Left ventricle myocardium inferior (tissue), 1 donor: ENCODE results near the gene RYR1. TPM values are rescaled to one million over a fixed set of nuclear protein-coding genes. Genes with fewer than 3 reads are reported as not detected.
"Not testable (repeated sequence)": the region's sequence is repeated elsewhere in the genome, so short reads cannot be mapped to it uniquely, and the experiment has no call there.

Experiments
- DNase-seq: peaks from one replicate; pipeline ENCODE4 v3.0.0-alpha.2; 2020
- H3K27ac ChIP-seq: fragments of 200-600 bp; replicated peaks from 2 replicates; pipeline ENCODE4 v1.8.0; 2021
- H3K27me3 ChIP-seq: fragments of 200-600 bp; 2 replicates; pipeline ENCODE4 v1.8.0; 2021; ENCODE audit warnings: low read depth
- H3K36me3 ChIP-seq: fragments of 200-600 bp; 2 replicates; pipeline ENCODE4 v1.8.0; 2021
- H3K4me1 ChIP-seq: fragments of 200-600 bp; 2 replicates; pipeline ENCODE4 v1.8.0; 2021
- H3K4me3 ChIP-seq: fragments of 200-600 bp; 2 replicates; pipeline ENCODE4 v1.8.0; 2021; ENCODE audit warnings: mild to moderate bottlenecking, moderate library complexity
- H3K9me3 ChIP-seq: fragments of 200-600 bp; replicated peaks from 2 replicates; pipeline ENCODE4 v1.8.0; 2021
- CTCF ChIP-seq: fragments of 200-600 bp; IDR thresholded peaks from 2 replicates; pipeline ENCODE4 v1.8.0; 2021; ENCODE audit warnings: antibody characterized with exemption, mild to moderate bottlenecking, borderline replicate concordance
- intact Hi-C: fragments of 100-400 bp; cut with micrococcal nuclease; formaldehyde crosslinking; loops from one replicate; pipeline ENCODE4 v1.11.0; 2022
- total RNA-seq: library from RNA; stranded (reverse); fragmentation: NEBNext Ultra II Directional; extraction: Animal tissue kit (Norgen Biotek cat#: 25700); gene quantifications from one replicate; pipeline ENCODE4 v1.2.1, GENCODE V29; 2021
- donor health status: DM: no; HTN: yes; CAD: no; lungs with severe emphysema.

The RYR1 gene
- total RNA-seq, 1 donor from 2014 or later = 0.74 TPM

- Histone ChIP-seq H3K9me3 (no peaks in the 10 kb centered on the region), H3K27ac (no peak overlapping the region), H3K4me1 (no peaks in the 10 kb centered on the region), H3K27me3 (peaks cover 79% of the 10 kb centered on the region), H3K4me3 (no peak overlapping the region), H3K36me3 (no peaks in the 10 kb centered on the region)
- DNase-seq = no peak
- intact Hi-C loops = no loop called here
- TF ChIP-seq CTCF = no peak
Measured at GRCh38 chr19:38508507-38508906, 75.0 kb downstream of the RYR1 start.

GRCh38 chr19:38509027-38509426 lies 75.5 kb downstream of the RYR1 start:
- intact Hi-C loops = no loop called here
- no peak for DNase-seq
- Histone ChIP-seq H3K4me1 (no peaks in the 10 kb centered on the region), H3K27me3 (peaks cover 77% of the 10 kb centered on the region), H3K27ac (no peak overlapping the region), H3K36me3 (no peaks in the 10 kb centered on the region), H3K4me3 (no peak overlapping the region), H3K9me3 (no peaks in the 10 kb centered on the region)
- no peak for TF ChIP-seq CTCF

- no peak for DNase-seq
- Histone ChIP-seq H3K27ac (no peak overlapping the region), H3K9me3 (no peaks in the 10 kb centered on the region), H3K27me3 (peaks cover 75% of the 10 kb centered on the region), H3K36me3 (no peaks in the 10 kb centered on the region), H3K4me3 (no peak overlapping the region), H3K4me1 (peaks cover 6% of the 10 kb centered on the region)
- intact Hi-C loops = no loop called here
- TF ChIP-seq CTCF = no peak
Measured at GRCh38 chr19:38511074-38511708, 77.7 kb downstream of the RYR1 start.

- Histone ChIP-seq H3K36me3 (no peaks in the 10 kb centered on the region), H3K27ac (no peak overlapping the region), H3K4me3 (no peak overlapping the region), H3K4me1 (peaks cover 6% of the 10 kb centered on the region), H3K27me3 (peaks cover 65% of the 10 kb centered on the region), H3K9me3 (no peaks in the 10 kb centered on the region)
- TF ChIP-seq CTCF = no peak
- DNase-seq = no peak
- intact Hi-C loops = no loop called here
Measured at GRCh38 chr19:38512277-38512676, 78.8 kb downstream of the RYR1 start.

GRCh38 chr19:38513156-38513555 lies 79.7 kb downstream of the RYR1 start:
- peaks cover 64% of the 10 kb centered on the region for H3K27me3 ChIP-seq
- H3K4me3 ChIP-seq, H3K9me3 ChIP-seq, H3K36me3 ChIP-seq, H3K4me1 ChIP-seq, intact Hi-C loops, DNase-seq, H3K27ac ChIP-seq: not testable (repeated sequence)

- Histone ChIP-seq H3K36me3 (no peaks in the 10 kb centered on the region), H3K27ac (no peak overlapping the region)
- intact Hi-C loops = no loop called here
Measured at GRCh38 chr19:38513762-38514167, 80.3 kb downstream of the RYR1 start.

More at GRCh38 chr19:38513762-38514167, 80.3 kb downstream of the RYR1 start:
- Histone ChIP-seq H3K27me3 (peaks cover 58% of the 10 kb centered on the region), H3K9me3 (no peaks in the 10 kb centered on the region), H3K4me3 (no peak overlapping the region), H3K4me1 (peaks cover 6% of the 10 kb centered on the region)
- no peak for DNase-seq
- no peak for TF ChIP-seq CTCF
